OCI-LY1 (cell line): ENCODE data around the gene YARS1.

ENCODE experiments used
- EZH2 ChIP-seq: fragments of 200-600 bp; sonication (generic), shearing (Covaris generic); IDR thresholded peaks from 2 replicates; pipeline ENCODE4 v1.8.0; 2017; ENCODE audit warnings: borderline replicate concordance, mixed run types, mild to moderate bottlenecking, antibody characterized with exemption, low read length, moderate library complexity, mixed read lengths
- TF ChIP-seq, protein P1 (sequence below): fragments of 200-600 bp; sonication (generic), shearing (Covaris generic); IDR thresholded peaks from 2 replicates; pipeline ENCODE4 v1.5.1; 2017; ENCODE audit warnings: mild to moderate bottlenecking, antibody characterized with exemption, low read length, moderate library complexity, mixed read lengths

- TF ChIP-seq, protein P1, sequence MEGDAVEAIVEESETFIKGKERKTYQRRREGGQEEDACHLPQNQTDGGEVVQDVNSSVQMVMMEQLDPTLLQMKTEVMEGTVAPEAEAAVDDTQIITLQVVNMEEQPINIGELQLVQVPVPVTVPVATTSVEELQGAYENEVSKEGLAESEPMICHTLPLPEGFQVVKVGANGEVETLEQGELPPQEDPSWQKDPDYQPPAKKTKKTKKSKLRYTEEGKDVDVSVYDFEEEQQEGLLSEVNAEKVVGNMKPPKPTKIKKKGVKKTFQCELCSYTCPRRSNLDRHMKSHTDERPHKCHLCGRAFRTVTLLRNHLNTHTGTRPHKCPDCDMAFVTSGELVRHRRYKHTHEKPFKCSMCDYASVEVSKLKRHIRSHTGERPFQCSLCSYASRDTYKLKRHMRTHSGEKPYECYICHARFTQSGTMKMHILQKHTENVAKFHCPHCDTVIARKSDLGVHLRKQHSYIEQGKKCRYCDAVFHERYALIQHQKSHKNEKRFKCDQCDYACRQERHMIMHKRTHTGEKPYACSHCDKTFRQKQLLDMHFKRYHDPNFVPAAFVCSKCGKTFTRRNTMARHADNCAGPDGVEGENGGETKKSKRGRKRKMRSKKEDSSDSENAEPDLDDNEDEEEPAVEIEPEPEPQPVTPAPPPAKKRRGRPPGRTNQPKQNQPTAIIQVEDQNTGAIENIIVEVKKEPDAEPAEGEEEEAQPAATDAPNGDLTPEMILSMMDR = no peak
- no peak for TF ChIP-seq EZH2
Measured at GRCh38 chr1:32766328-32766972, 50.7 kb downstream of the YARS1 start.
